ENCODE data around the gene RCAN1. TPM values are rescaled to one million over a fixed set of nuclear protein-coding genes. Genes with fewer than 3 reads are reported as not detected.
A peak's percentile ranks its signal among the peaks of the same experiment; 100 is the strongest.

Gene RCAN1
- total RNA-seq, 4 donors from 2014 or later: 8.7 to 27.5 (median 22.8) TPM

DNA sequence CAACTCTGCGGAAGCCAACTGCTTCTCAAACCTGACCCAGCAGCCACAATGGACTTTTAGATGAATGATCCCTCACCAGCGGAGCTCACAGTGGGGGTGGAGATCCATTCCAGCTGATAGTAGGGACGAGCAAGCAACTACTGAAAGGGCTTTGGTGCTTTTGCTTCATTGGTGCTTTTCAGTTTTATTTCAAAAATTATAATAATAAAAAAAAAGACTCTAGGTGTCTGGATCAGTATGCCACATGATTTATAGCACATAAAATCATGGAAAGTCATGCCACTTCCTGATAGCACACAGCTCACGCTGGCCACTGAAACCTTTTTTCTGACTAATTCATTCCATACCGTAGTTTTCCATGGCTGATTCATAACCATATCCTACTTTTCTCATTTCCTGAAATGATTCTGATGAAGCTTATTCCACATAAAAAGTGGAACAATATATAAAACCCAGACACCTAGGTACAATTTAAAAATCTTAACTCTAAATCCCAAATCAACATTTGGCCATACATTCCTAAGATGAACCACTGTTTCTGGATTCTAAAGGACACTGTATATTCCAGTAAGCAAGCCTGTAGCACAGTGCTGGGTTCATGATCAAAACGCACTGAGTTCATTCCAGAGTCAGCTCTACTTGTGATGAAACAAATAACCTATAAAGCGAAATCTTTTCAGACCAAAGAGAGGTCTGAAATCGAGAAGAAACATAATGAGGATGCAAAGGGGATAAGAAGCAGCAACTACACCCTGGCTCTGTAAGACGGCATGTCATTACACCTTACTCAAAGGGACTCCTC is 61.6 kb downstream of the RCAN1 start:
- TF ChIP-seq, protein P1, sequence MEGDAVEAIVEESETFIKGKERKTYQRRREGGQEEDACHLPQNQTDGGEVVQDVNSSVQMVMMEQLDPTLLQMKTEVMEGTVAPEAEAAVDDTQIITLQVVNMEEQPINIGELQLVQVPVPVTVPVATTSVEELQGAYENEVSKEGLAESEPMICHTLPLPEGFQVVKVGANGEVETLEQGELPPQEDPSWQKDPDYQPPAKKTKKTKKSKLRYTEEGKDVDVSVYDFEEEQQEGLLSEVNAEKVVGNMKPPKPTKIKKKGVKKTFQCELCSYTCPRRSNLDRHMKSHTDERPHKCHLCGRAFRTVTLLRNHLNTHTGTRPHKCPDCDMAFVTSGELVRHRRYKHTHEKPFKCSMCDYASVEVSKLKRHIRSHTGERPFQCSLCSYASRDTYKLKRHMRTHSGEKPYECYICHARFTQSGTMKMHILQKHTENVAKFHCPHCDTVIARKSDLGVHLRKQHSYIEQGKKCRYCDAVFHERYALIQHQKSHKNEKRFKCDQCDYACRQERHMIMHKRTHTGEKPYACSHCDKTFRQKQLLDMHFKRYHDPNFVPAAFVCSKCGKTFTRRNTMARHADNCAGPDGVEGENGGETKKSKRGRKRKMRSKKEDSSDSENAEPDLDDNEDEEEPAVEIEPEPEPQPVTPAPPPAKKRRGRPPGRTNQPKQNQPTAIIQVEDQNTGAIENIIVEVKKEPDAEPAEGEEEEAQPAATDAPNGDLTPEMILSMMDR (IDR thresholded peaks at IDR 0.05): no peak
- TF ChIP-seq POLR2AphosphoS5 (IDR thresholded peaks at IDR 0.05) (no peak), POLR2A (IDR thresholded peaks at IDR 0.05) (no peak), EP300 (IDR thresholded peaks at IDR 0.05) (no peak)
- Histone ChIP-seq H3K36me3 (no peaks in the 10 kb centered on the region), H3K9me3 (no peaks in the 10 kb centered on the region), H3K4me3 (no peak overlapping the region), H3K27me3 (no peaks in the 10 kb centered on the region), H3K4me1 (peaks cover 19% of the 10 kb centered on the region), H3K27ac (peak overlapping the region; percentile 21)
- no peak for DNase-seq (ENCODE audit: low spot score in 2 of 2)
- WGBS: 73% methylated on average over 9 of the region's 9 CpGs

DNA sequence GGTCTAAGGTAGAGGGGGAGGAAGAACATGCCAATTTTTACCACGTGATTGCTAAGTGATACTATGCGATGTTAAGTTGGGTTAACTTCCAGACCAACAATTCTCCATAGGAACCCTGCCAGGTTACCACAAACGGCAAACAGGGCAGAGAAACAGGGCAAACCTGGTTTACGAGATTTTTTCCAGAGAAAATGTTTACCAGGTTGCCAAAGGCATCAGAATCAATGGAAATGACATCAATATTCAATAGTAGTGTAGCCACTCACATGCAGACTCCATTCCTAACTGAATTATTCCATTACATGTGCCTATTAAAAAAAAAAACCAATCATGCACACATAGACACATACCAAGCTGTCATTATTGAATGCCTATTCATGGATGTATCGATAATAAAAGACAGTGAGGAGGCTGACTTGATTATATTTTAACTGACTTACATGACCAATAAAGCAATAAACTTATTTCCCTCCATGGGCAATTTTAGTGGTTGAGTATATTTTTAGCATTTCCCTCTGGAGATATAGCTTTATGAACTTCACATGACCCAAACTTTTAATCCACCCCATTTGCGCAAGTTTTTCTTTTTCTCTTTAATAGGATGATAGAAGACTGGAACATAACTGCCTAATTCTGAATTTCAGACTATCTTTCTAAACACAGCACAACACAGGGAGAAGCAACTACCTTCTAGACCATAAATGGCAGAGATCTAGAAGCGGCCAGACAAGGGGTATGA is 62.4 kb downstream of the RCAN1 start:
- Histone ChIP-seq H3K4me3 (no peak overlapping the region), H3K9me3 (no peaks in the 10 kb centered on the region), H3K27ac (peak overlapping the region; percentile 21), H3K36me3 (no peaks in the 10 kb centered on the region), H3K27me3 (no peaks in the 10 kb centered on the region), H3K4me1 (peaks cover 14% of the 10 kb centered on the region)
- WGBS: 58% methylated on average over 7 of the region's 7 CpGs
- DNase-seq (ENCODE audit: low spot score in 2 of 2): no peak
- TF ChIP-seq POLR2AphosphoS5 (IDR thresholded peaks at IDR 0.05) (no peak), EP300 (IDR thresholded peaks at IDR 0.05) (no peak), POLR2A (IDR thresholded peaks at IDR 0.05) (no peak)
- TF ChIP-seq, protein P1 (IDR thresholded peaks at IDR 0.05): no peak

DNA sequence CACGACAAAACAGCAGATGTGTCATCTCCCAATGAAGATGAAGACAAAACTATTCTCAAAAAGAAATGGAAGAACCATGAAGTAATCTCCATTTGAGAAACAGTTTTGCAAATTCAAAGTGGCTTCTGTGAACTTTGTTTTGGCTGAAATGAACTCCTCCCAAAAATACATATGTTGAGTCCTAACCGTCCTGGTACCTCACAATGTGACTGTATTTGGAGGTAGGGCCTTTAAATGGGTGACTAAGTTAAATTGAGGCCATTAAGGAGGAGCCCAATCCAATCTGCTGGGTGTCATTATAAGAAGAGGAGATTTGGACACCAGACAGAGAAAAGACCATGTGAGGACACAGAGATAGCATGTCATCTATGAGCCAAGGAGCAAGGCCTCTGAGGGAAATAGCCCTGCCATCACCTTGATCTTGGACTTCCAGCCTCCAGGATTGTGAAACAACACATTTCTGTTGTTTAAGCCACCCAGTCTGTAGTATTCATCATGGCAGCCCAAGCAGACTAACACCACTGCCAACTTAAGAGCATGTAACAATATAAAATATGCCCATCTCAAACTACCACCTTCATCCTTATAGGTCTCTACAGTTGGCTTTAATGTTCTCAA is 64.6 kb downstream of the RCAN1 start:
- Histone ChIP-seq H3K4me1 (peaks cover 26% of the 10 kb centered on the region), H3K9me3 (no peaks in the 10 kb centered on the region), H3K36me3 (no peaks in the 10 kb centered on the region), H3K27me3 (no peaks in the 10 kb centered on the region), H3K27ac (no peak overlapping the region), H3K4me3 (no peak overlapping the region)
- DNase-seq (ENCODE audit: low spot score in 2 of 2): no peak
- 94% methylated on average over 2 of the region's 2 CpGs for WGBS
- TF ChIP-seq POLR2A (IDR thresholded peaks at IDR 0.05) (no peak), POLR2AphosphoS5 (IDR thresholded peaks at IDR 0.05) (no peak), EP300 (IDR thresholded peaks at IDR 0.05) (no peak)

DNA sequence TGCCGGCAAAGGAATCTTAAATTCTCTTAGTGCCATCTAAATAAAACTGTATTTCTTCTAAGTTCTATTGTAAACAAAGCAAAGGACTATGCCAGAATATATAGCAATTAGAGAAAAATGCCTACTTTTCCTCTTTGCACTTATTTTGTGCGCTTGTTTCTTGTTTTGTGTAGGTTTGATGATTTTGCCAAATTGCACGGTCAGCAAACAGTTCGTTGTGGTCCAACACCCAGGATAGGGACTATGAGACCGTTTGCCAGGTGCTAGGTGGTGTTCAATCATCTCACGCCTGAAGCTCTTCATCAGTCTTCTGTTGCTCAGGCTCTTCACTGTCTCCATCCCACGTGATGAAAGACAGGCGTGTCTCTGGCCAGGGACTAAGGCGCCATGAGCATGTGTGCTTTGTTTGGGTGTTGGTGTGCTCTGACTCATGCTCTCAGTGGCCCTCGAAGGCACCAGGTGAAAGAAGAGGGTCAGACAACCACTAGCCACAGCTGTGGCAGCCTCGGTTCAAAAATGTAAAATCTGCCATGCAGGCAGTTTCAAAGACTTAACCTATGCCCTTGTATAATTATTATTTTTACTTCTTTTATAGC is 66.0 kb downstream of the RCAN1 start:
- DNase-seq (ENCODE audit: low spot score in 2 of 2): no peak
- Histone ChIP-seq H3K9me3 (no peaks in the 10 kb centered on the region), H3K4me1 (peaks cover 31% of the 10 kb centered on the region), H3K27me3 (no peaks in the 10 kb centered on the region), H3K4me3 (no peak overlapping the region), H3K27ac (no peak overlapping the region), H3K36me3 (no peaks in the 10 kb centered on the region)
- TF ChIP-seq, protein P1 (IDR thresholded peaks at IDR 0.05): no peak
- TF ChIP-seq POLR2AphosphoS5 (IDR thresholded peaks at IDR 0.05) (no peak), POLR2A (IDR thresholded peaks at IDR 0.05) (no peak), EP300 (IDR thresholded peaks at IDR 0.05) (no peak)
- WGBS: 87% methylated on average over 11 of the region's 11 CpGs

DNA sequence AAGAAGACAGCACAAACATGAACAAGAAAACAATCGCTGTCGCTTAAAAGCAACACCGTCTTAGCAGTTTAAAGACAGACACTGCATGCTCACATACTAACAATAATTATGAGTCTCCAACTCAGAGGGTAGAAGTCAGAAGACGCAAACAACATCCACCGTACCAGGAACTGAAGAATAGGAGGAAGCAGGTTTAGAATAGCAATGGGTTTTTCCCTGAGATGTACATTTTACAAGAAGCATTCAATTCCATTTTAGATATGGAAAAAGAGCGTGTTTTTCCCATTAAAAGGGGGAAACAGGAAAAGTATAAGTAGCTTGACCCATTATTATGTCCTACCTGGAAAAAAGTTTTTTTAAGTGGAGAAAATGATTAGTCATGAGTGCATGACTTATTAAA is 68.4 kb downstream of the RCAN1 start:
- no peak overlapping the region for H3K27ac ChIP-seq

More for the DNA sequence above, 68.4 kb downstream of the RCAN1 start:
- 82% methylated on average over 6 of the region's 6 CpGs for WGBS
- peaks cover 21% of the 10 kb centered on the region for H3K4me1 ChIP-seq
- H3K4me3 ChIP-seq: no peak overlapping the region
- no peak for DNase-seq (ENCODE audit: low spot score in 2 of 2)
- H3K9me3 ChIP-seq: no peaks in the 10 kb centered on the region
- H3K36me3 ChIP-seq: no peaks in the 10 kb centered on the region
- TF ChIP-seq, protein P1 (IDR thresholded peaks at IDR 0.05): no peak
- no peak for TF ChIP-seq POLR2A (IDR thresholded peaks at IDR 0.05)
- TF ChIP-seq POLR2AphosphoS5 (IDR thresholded peaks at IDR 0.05): no peak
- no peak for TF ChIP-seq EP300 (IDR thresholded peaks at IDR 0.05)
- H3K27me3 ChIP-seq: no peaks in the 10 kb centered on the region

All from suprapubic skin (tissue), 4 donors.